Ammon's horn (tissue), 1 donor: ENCODE data around the gene MCMBP.
"Not testable (repeated sequence)": the region's sequence is repeated elsewhere in the genome, so short reads cannot be mapped to it uniquely, and the experiment has no call there.

Experiments
- DNase-seq: peaks from one replicate; pipeline ENCODE4 v3.0.0-alpha.2; 2016; ENCODE audit warnings: low spot score

The MCMBP gene

GRCh38 chr10:119829429-119829828 is 43.2 kb downstream of the MCMBP start:
- DNase-seq = no peak

DNA sequence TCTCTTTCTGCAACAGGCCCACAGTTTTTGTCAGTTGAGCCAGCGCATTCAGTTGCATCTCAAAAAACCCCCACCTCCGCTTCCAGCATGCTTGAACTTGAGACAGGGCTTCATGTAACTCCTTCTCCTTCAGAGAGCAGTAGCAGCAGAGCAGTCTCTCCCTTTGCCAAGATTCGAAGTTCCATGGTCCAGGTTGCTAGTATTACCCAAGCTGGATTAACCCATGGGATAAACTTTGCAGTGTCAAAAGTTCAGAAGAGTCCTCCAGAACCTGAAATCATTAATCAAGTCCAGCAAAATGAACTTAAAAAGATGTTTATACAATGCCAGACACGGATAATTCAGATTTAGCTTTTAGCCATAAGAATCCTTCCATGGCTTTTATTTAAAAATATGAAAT is 45.2 kb downstream of the MCMBP start:
- DNase-seq = no peak

GRCh38 chr10:119826771-119827170 is 45.9 kb downstream of the MCMBP start:
- no peak for DNase-seq

- DNase-seq = no peak
Observed at GRCh38 chr10:119824299-119824698, 48.3 kb downstream of the MCMBP start.

GRCh38 chr10:119821182-119821581 is 51.5 kb downstream of the MCMBP start:
- DNase-seq = no peak

GRCh38 chr10:119818889-119819270 is 53.8 kb downstream of the MCMBP start:
- no peak for DNase-seq

GRCh38 chr10:119817991-119818888 is 54.4 kb downstream of the MCMBP start:
- peak; percentile 53 for DNase-seq

GRCh38 chr10:119815671-119816070 is 57.0 kb downstream of the MCMBP start:
- DNase-seq = no peak

GRCh38 chr10:119812684-119813083 is 60.0 kb downstream of the MCMBP start:
- DNase-seq = no peak

DNA sequence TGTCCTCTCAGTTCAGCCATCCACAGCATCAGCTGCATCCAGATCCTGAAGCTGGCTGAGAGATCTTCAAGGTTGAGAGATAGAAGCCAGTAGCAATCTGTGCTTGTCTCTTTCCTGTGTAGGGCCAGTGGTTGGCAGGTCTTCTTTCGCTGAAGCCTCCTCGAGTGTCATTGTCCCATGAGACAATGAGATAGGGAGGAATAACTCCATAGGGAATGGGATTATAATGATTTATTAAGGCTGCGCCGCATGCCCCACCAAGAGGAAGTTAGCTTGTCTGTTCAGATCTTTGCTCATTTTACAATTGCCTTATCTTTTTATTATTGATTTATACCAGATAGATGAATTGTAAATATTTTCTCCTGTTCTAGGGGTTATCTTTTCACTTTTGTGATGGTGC is 61.5 kb downstream of the MCMBP start:
- no peak for DNase-seq

- no peak for DNase-seq
Observed at GRCh38 chr10:119807960-119808697, 64.5 kb downstream of the MCMBP start.

GRCh38 chr10:119806334-119807130 is 66.1 kb downstream of the MCMBP start:
- no peak for DNase-seq

- DNase-seq = no peak
Observed at GRCh38 chr10:119805702-119806230, 66.9 kb downstream of the MCMBP start.

GRCh38 chr10:119803264-119803663 is 69.4 kb downstream of the MCMBP start:
- DNase-seq = no peak

GRCh38 chr10:119801998-119802538 is 70.6 kb downstream of the MCMBP start:
- no peak for DNase-seq

DNA sequence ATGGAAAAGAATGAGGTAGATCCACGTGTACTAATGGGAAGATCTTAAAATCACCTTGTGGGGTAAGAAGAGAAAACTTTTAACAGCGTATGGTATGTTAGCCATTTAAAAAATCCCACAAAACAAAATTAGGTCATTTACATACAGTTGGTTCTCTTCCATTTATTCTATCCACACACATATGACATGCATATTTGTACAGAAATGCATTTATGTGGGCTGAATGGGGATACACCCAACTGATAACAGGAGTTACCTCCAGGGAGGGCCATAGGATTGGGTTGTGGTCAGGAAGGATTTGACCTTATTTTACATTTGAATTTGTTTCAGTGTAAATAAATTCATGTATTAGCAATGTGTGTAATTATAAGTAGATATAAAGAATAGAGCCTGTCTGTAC is 71.5 kb downstream of the MCMBP start:
- DNase-seq = no peak

- DNase-seq = no peak
Observed at GRCh38 chr10:119796039-119796438, 76.6 kb downstream of the MCMBP start.

DNA sequence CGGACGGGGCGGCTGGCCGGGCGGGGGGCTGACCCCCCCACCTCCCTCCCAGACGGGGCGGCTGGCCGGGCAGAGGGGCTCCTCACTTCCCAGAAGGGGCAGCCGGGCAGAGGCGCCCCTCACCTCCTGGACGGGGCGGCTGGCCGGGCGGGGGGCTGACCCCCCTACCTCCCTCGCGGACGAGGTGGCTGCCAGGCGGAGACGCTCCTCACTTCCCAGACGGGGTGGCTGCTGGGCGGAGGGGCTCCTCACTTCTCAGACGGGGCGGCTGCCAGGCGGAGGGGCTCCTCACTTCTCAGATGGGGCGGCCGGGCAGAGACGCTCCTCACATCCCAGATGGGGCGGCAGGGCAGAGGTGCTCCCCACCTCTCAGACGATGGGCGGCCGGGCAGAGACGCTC is 77.5 kb downstream of the MCMBP start:
- DNase-seq = not testable (repeated sequence)

- peak; percentile 54 for DNase-seq
Observed at GRCh38 chr10:119786117-119786769, 86.4 kb downstream of the MCMBP start.

GRCh38 chr10:119784340-119785067 is 88.1 kb downstream of the MCMBP start:
- DNase-seq = peak; percentile 10

DNA sequence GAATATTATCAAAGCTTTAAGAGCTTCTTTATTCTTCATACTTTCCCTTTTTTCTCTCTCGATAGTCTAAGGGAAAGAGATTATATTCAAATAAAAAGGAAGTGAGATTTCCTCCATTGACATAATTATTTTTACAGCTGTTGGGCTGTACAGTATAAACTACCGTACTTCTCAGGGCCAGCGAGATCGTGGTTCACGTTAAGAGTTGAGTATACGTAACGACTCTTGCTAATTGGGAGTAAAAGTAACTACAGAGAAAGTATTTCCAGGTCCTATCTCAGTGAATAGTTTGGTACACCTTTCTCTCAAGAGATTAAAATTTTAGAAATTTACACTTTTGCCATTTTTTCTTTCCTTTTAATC is 89.0 kb downstream of the MCMBP start:
- no peak for DNase-seq
